PC-9 (cell line): ENCODE measurements around the gene GRK2.

Experiments
- CTCF ChIP-seq: fragments of 200-600 bp; sonication (generic); conservative IDR thresholded peaks from 2 replicates; pipeline ENCODE4 v1.6.1; 2017; ENCODE audit warnings: mixed run types, antibody characterized with exemption, mild to moderate bottlenecking, moderate library complexity
- EZH2 ChIP-seq: fragments of 200-600 bp; sonication (generic); IDR thresholded peaks from 2 replicates; pipeline ENCODE4 v1.8.0; 2017; ENCODE audit warnings: antibody characterized with exemption, low read depth

GRCh38 chr11:67252831-67253239, 13.4 kb upstream of the GRK2 start:
- TF ChIP-seq CTCF (peak; percentile 53), EZH2 (no peak)
